GM23338 (cell line): ENCODE results near the gene PDSS2. TPM values are rescaled to one million over a fixed set of nuclear protein-coding genes. Genes with fewer than 3 reads are reported as not detected.

Experiments used
- ATAC-seq: fragments of 200-7000 bp; cut with Tn5 transposase; 3 replicates; pipeline ENCODE4 v1.9.1; 2020
- DNase-seq: peaks from one replicate; pipeline ENCODE4 v3.0.0-alpha.2; 2015; ENCODE audit warnings: low spot score
- H2AFZ ChIP-seq: fragments of 200-600 bp; sonication (generic); 2 replicates; pipeline ENCODE4 v1.8.0; 2016; ENCODE audit warnings: antibody characterized with exemption, mild to moderate bottlenecking, moderate library complexity
- H3F3A ChIP-seq: fragments of 200-600 bp; sonication (generic); replicated peaks from 2 replicates; pipeline ENCODE4 v1.8.0; 2017; ENCODE audit warnings: antibody characterized with exemption, mixed run types, low read depth
- H3K27ac ChIP-seq: fragments of 200-600 bp; sonication (generic); 2 replicates; pipeline ENCODE4 v1.6.1; 2016; ENCODE audit warnings: low read depth
- H3K27me3 ChIP-seq: fragments of 200-600 bp; sonication (generic); 2 replicates; pipeline ENCODE4 v1.8.0; 2016; ENCODE audit warnings: mild to moderate bottlenecking, mixed run types, moderate library complexity; ENCODE audit not compliant: insufficient read depth
- H3K36me3 ChIP-seq: fragments of 200-600 bp; sonication (generic); 2 replicates; pipeline ENCODE4 v1.8.0; 2016; ENCODE audit warnings: mild to moderate bottlenecking; ENCODE audit not compliant: insufficient read depth
- H3K4me1 ChIP-seq: fragments of 200-600 bp; sonication (generic); 2 replicates; pipeline ENCODE4 v1.8.0; 2016; ENCODE audit warnings: mild to moderate bottlenecking, moderate library complexity; ENCODE audit not compliant: insufficient read depth
- H3K4me2 ChIP-seq: fragments of 200-600 bp; sonication (generic); 2 replicates; pipeline ENCODE4 v1.7.1; 2017; ENCODE audit warnings: mixed run types
- H3K4me3 ChIP-seq: fragments of 200-600 bp; sonication (generic); 2 replicates; pipeline ENCODE4 v1.6.1; 2016; ENCODE audit warnings: mixed run types
- H3K79me2 ChIP-seq: fragments of 200-600 bp; sonication (generic); replicated peaks from 2 replicates; pipeline ENCODE4 v1.8.0; 2017; ENCODE audit warnings: mild to moderate bottlenecking; ENCODE audit not compliant: insufficient read depth
- H3K9me2 ChIP-seq: fragments of 200-600 bp; sonication (generic); 2 replicates; pipeline ENCODE4 v1.8.0; 2017; ENCODE audit not compliant: insufficient read depth
- H4K20me1 ChIP-seq: fragments of 200-600 bp; sonication (generic); replicated peaks from 2 replicates; pipeline ENCODE4 v1.8.0; 2017; ENCODE audit warnings: mild to moderate bottlenecking; ENCODE audit not compliant: insufficient read depth
- H3K27ac Mint-ChIP-seq: 2 replicates; pipeline ENCODE4 v1.8.0; 2020; ENCODE audit warnings: inconsistent platforms, mild to moderate bottlenecking, moderate library complexity, mixed read lengths
- H3K27me3 Mint-ChIP-seq: 3 replicates; pipeline ENCODE4 v1.8.0; 2022; ENCODE audit warnings: low read depth, mild to moderate bottlenecking, moderate library complexity, mixed read lengths, inconsistent platforms; ENCODE audit not compliant: insufficient read depth, poor library complexity
- H3K36me3 Mint-ChIP-seq: 3 replicates; pipeline ENCODE4 v1.8.0; 2021; ENCODE audit warnings: low read depth, mild to moderate bottlenecking, inconsistent platforms, moderate library complexity, mixed read lengths
- H3K4me1 Mint-ChIP-seq: 3 replicates; pipeline ENCODE4 v1.8.0; 2020; ENCODE audit warnings: mild to moderate bottlenecking, inconsistent platforms, mixed read lengths
- H3K4me3 Mint-ChIP-seq: 3 replicates; pipeline ENCODE4 v1.8.0; 2021; ENCODE audit warnings: moderate library complexity, mild to moderate bottlenecking, inconsistent platforms, mixed read lengths
- H3K9me3 Mint-ChIP-seq: 3 replicates; pipeline ENCODE4 v1.8.0; 2020; ENCODE audit warnings: moderate library complexity, mild to moderate bottlenecking, inconsistent platforms, mixed read lengths
- CREB1 ChIP-seq: fragments of 250-450 bp; sonication (Bioruptor Pico); IDR thresholded peaks from 2 replicates; pipeline ENCODE4 v1.5.0; 2020; ENCODE audit warnings: low read depth, mild to moderate bottlenecking, moderate library complexity
- CTCF ChIP-seq, 2 experiments: fragments of 200-600 bp in 1 of 2; sonication (generic) in 1 of 2; conservative IDR thresholded peaks; 2 replicates each; pipeline versions ENCODE4 v1.5.1 to v1.6.1; 2016 to 2017; ENCODE audit warnings: antibody characterized with exemption in 2 of 2, low read depth in 2 of 2, mild to moderate bottlenecking in 2 of 2, moderate library complexity in 1 of 2
- ETS1 ChIP-seq: IDR thresholded peaks from 2 replicates; pipeline ENCODE4 v1.6.1; 2016; ENCODE audit warnings: antibody characterized with exemption
- EZH2 ChIP-seq: fragments of 200-600 bp; sonication (generic); IDR thresholded peaks from one replicate; pipeline ENCODE4 v1.8.0; 2017; ENCODE audit warnings: antibody characterized with exemption, mild to moderate bottlenecking, low read depth; ENCODE audit not compliant: unreplicated experiment
- EZH2phosphoT487 ChIP-seq: fragments of 200-600 bp; sonication (generic); IDR thresholded peaks from one replicate; pipeline ENCODE4 v1.8.1; 2018; ENCODE audit warnings: antibody characterized with exemption; ENCODE audit not compliant: unreplicated experiment
- JUNB ChIP-seq: IDR thresholded peaks from one replicate; pipeline ENCODE4 v1.6.1; 2016; ENCODE audit warnings: antibody characterized with exemption; ENCODE audit not compliant: unreplicated experiment
- NANOG ChIP-seq: IDR thresholded peaks from 2 replicates; pipeline ENCODE4 v1.6.1; 2016; ENCODE audit warnings: antibody characterized with exemption, borderline replicate concordance
- POLR2AphosphoS5 ChIP-seq: IDR thresholded peaks from 2 replicates; pipeline ENCODE4 v1.6.1; 2016; ENCODE audit warnings: antibody characterized with exemption, low read depth
- REST ChIP-seq: IDR thresholded peaks from one replicate; pipeline ENCODE4 v1.6.1; 2018; ENCODE audit warnings: antibody characterized with exemption; ENCODE audit not compliant: unreplicated experiment
- STAT1 ChIP-seq: IDR thresholded peaks from one replicate; pipeline ENCODE4 v1.6.1; 2016; ENCODE audit warnings: antibody characterized with exemption; ENCODE audit not compliant: unreplicated experiment
- ZNF114 ChIP-seq: fragments of 250-450 bp; sonication (Bioruptor Pico); IDR thresholded peaks from 2 replicates; pipeline ENCODE4 v1.5.0; 2020; ENCODE audit warnings: mild to moderate bottlenecking, moderate library complexity
- ZNF462 ChIP-seq: fragments of 250-450 bp; sonication (Bioruptor Pico); IDR thresholded peaks from 2 replicates; pipeline ENCODE4 v1.5.0; 2020; ENCODE audit warnings: mild to moderate bottlenecking, moderate library complexity
- polyA plus RNA-seq: library from polyadenylated mRNA; unstranded; fragments of >200 nt; fragmentation: Nextera tagmentation; extraction: Ambion mirVana; gene quantifications from 2 replicates; pipeline ENCODE4 v1.2.1, GENCODE V29; 2016
- total RNA-seq: library from RNA; depleted of rRNA; stranded (reverse); fragments of >200 nt; shearing (Covaris generic); gene quantifications from 2 replicates; pipeline ENCODE4 v1.2.3, GENCODE V29; 2014

PDSS2 gene
- total and polyA plus RNA-seq, 2 experiments from 2014 or later = 7.3 to 16.7 TPM

GRCh38 chr6:107192830-107193229 is 266.5 kb downstream of the PDSS2 start:
- Histone ChIP-seq H4K20me1 (no peaks in the 10 kb centered on the region; the same call in 1 of the 2 replicates), H3K9me2 (no peaks in the 10 kb centered on the region), H3K4me3 (no peak overlapping the region), H3F3A (0 out of 2 replicates have a peak, but pooled peaks cover 3% of the 10 kb centered on the region), H3K79me2 (no peaks in the 10 kb centered on the region), H2AFZ (no peak overlapping the region), H3K27ac (no peak overlapping the region), H3K4me2 (no peak overlapping the region), H3K36me3 (no peaks in the 10 kb centered on the region), H3K4me1 (no peaks in the 10 kb centered on the region), H3K27me3 (no peaks in the 10 kb centered on the region)
- H3K36me3 Mint-ChIP-seq = no peaks in the 10 kb centered on the region
- ATAC-seq = no peak
- H3K27me3 Mint-ChIP-seq = peaks cover 2% of the 10 kb centered on the region
- no peak for DNase-seq
- H3K9me3 Mint-ChIP-seq = no peaks in the 10 kb centered on the region
- H3K4me3 Mint-ChIP-seq = no peak overlapping the region
- H3K4me1 Mint-ChIP-seq = no peaks in the 10 kb centered on the region
- TF ChIP-seq NANOG (no peak), REST (no peak), POLR2AphosphoS5 (no peak), ZNF114 (no peak), EZH2 (no peak), ETS1 (no peak), ZNF462 (no peak), JUNB (no peak), CTCF (conservative IDR thresholded peaks at IDR 0.05; ENCODE audit: low read depth in 2 of 2) (no peak), EZH2phosphoT487 (no peak), CREB1 (CRISPR knock-in tag) (no peak), STAT1 (no peak)
- H3K27ac Mint-ChIP-seq = no peak overlapping the region
